HG02840 (cell line): Measurements from ENCODE around the gene HDAC8.
"Not testable (repeated sequence)": the region's sequence is repeated elsewhere in the genome, so short reads cannot be mapped to it uniquely, and the experiment has no call there.

Experiments used
- ATAC-seq: cut with Tn5 transposase; IDR thresholded peaks from one replicate; pipeline ENCODE4 v1.9.1; 2021; ENCODE audit warnings: mild to moderate bottlenecking, moderate library complexity, moderate number of reproducible peaks; ENCODE audit not compliant: unreplicated experiment, low FRiP score

HDAC8 gene

DNA sequence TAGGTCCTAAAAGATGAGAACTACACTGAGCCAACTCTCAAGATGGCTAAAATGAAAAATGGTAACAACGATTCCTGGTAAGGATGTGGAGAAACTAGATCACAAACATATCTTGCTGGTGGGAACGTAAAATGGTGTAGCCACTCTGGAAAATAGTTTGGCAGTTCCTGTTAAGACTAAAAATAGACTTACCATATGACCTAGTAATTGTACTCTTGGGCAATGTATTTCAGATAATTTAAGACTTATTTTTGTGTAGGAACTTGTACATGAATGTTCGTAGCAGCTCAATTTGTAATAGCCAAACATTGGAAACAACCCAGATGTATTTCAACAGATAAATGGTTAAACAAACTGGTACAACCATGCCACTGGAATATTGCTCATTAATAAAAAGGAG lies 106.2 kb downstream of the HDAC8 start:
- no peak for ATAC-seq

DNA sequence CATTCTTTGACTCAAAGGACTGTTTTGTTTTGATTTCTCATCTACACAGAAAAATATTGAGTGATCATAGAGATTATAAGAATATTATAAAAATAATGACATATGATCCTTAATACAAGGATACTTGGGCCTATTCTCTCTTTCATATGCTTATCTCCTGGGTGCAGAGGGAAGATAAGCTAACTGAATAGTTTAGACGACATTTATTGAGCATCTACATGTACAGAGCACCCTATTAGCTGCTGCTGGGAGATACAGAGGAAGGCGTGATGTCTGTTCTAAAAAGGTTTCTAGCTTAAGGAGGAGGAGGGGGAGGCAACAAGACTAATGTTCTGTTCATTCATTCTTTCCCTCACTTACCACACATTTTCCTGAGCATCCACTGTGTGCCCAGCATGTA lies 106.8 kb downstream of the HDAC8 start:
- no peak for ATAC-seq

DNA sequence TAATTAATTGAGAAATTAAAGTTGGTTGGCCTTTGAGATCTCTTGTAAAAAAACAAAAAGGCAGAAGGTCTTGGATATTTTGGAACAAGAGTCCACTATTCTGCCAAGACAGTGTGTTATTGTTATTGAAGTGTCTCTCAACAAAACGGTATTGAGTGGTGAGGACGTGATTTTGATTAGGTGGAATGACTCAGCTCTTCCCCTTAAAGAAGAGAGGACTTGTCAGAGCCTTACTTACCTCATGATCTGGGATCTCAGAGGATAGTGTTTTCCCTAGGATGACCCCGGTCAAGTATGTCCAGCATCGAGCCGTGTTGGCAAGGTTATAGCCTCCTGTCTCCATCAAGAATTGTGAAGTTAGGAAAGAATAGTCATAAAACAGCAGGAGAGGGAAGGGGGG lies 110.9 kb downstream of the HDAC8 start:
- no peak for ATAC-seq

DNA sequence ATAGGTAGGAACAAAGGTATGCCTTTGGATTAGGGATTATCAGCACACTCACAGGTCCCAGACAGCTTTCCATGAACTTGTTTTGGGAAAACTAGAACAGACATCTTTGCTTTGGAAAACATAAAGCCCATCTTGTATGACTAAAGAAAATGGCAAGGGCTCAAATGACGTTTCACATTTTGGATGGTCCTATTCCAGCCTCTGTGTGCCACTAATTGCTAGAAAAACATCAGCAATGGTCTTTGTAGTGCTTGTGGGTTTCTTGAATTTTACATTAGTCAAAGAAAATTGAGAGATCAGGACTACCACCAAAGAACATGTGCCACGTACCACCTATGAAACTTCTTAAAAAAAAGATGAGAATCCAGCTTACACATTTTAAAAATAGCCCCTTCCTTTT lies 111.4 kb downstream of the HDAC8 start:
- ATAC-seq, result no peak

DNA sequence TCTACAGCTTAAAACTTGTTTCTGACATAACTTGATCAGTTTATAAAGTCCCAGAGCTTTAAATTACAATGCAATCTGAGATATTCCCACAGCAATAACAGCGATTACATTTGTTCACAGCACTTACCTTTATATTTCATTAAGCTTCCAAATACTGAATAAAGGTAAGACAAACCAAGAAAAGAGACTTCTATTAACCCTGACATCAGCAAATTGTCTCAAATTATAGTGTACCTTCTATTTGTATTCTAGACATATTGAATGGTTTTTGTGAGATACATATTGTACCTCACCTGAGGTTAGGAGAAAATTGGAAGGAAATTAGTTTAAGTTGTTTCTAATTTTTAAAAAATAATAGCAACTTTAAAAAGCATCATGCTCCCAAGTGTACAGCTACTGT lies 111.9 kb downstream of the HDAC8 start:
- ATAC-seq, result no peak

DNA sequence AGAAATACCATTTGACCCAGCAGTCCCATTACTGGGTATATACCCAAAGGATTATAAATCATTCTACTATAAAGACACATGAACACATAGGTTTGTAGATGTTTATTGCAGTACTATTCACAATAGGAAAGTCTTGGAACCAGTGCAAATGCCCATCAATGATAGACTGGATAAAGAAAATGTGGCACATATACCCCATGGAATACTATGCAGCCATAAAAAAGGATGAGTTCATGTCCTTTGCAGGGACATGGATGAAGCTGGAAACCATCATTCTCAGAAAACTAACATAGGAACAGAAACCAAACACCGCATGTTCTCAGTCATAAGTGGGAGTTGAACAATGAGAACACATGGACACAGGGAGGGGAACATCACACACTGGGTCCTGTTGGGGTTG lies 123.6 kb downstream of the HDAC8 start:
- ATAC-seq, result not testable (repeated sequence)

DNA sequence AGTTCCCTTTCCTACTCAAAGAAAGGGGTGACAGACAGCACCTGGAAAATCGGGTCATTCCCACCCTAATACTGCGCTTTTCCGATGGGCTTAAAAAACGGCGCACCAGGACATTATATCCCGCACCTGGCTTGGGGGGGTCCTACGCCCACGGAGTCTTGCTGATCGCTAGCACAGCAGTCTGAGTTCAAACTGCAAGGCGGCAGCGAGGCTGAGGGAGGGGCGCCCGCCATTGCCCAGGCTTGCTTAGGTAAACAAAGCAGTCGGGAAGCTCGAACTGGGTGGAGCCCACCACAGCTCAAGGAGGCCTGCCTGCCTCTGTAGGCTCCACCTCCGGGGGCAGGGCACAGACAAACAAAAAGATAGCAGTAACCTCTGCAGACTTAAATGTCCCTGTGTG lies 131.9 kb downstream of the HDAC8 start:
- ATAC-seq, result not testable (repeated sequence)

DNA sequence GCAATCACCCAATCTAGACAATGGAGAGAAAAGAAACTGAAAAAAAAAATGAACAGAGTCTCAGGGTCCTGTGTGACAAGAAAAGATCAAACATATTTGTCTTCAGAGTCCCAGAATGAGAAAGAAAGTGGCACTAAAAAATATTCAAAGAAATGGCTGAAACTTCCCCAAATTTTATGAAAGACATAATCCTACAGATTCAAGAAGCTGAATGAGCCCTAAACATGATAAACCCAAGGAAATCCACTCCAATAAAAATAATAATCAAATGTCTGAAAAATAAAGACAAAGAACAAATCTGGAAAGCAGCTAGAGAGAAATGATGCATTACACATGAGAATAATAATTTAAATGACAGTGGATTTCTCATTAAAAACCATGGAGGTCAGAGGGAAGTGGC lies 136.6 kb downstream of the HDAC8 start:
- ATAC-seq, result no peak

DNA sequence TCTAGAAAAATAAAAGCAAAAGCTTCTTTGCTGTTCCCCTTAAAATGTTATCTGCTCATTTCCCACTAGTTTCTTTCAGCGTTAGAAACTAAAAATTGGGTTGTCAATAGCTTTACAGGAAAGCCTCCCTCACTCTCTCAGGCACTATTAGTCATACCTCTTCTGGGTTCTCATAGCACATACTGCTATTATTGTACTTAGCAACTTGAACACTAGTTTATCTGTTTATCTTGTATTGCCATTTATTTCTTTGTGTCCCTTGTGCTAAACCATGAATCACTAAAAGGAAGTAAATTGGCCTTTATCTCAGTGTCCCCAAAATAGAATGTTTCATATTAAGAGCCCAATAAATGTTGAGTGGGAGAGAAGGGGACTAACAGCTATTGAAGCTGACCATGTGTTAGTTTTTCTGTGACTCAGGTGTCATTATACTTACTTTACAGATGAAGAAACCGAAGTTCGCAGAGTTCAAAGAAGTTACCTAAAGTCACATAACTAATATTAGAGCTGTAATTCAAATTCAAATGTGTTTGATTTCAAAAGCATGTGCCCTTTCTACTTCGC lies 142.2 kb downstream of the HDAC8 start:
- no peak for ATAC-seq

DNA sequence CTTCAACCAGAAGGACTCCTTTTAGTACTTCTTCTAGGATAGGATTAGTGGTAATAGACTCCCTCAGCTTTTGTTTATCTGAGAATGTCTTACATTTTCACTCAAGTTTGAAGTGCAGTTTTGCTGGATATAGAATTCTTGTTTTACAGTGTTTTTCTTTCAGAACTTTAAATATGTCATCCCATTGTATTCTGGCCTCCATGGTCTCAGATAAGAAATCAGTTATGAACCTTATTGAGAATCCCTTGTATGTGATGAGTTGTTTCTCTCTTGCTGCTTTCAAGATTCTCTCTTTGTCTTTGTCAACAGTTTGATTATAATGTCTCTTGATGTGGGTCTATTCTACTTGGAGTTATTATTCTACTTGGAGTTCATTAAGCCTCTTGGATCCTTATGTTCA lies 150.8 kb downstream of the HDAC8 start:
- no peak for ATAC-seq

DNA sequence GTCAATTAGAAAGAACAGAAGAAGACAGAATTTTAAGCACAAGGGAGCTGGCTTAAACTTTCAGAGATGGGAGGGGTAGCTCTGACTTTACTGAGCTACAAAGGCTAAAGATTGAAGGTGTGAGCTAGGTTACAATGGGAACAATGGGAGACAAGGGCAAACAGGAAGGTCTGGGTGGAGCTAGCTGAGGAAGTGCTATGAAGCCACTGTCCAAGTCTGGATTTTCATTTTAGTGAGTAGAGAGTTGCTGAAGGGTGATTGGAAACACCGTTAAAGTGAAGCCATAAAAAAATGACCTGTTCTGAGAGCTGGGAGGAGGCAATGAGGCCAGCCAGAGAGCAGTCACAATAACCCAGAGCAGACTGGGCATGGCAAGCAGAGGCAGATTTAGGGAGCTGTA lies 162.7 kb downstream of the HDAC8 start:
- no peak for ATAC-seq

DNA sequence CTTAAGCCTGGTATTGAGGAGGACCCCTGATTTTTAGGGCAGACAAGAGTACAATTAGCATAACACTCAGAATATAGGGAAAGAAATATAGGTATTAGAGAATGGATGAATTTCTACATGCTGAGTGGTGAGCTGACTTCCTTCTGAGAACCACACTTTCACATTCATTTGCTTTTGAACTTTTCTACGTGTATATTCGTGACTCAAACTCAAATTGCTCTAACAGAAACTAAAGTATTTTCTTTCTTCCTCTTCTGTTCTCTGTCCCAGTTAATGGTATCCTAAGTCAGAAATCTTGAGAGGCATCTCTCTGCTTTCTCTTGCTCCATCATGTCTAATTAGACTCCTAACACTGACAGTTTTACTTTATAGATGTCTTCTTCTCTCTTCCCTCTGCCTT lies 163.8 kb downstream of the HDAC8 start:
- no peak for ATAC-seq

DNA sequence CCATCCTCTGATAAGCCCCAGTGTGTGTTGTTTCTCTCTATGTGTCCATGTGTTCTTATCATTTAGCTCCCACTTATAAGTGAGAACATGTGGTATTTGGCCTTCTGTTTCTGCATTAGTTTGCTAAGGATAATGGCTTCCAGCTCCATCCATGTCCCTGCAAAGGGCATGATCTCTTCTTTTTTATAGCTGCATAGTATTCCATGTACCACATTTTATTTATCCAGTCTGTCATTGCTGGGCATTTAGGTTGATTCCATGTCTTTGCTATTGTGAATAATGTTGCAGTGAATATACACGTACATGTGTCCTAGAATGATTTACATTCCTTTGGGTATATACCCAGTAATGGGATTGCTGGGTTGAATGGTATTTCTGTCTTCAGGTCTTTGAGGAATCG lies 167.5 kb downstream of the HDAC8 start:
- not testable (repeated sequence) for ATAC-seq

DNA sequence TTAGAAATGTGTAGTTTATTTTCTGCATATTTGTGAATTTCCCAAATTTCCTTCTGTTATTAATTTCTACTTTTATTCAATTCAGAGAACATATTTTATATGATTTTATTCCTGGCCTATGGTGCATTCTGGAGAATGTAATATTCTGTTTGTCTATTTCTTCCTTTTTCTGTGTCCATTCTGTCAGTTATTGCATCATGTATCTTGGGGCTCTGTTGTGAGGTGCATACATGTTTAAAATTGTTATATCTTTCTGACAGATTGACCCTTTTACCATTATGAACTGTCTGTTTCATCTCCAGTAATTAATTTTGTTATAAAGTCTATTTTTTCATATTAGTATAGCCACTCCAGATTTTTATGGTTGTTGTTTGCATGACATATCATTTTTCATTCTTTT lies 170.0 kb downstream of the HDAC8 start:
- no peak for ATAC-seq

DNA sequence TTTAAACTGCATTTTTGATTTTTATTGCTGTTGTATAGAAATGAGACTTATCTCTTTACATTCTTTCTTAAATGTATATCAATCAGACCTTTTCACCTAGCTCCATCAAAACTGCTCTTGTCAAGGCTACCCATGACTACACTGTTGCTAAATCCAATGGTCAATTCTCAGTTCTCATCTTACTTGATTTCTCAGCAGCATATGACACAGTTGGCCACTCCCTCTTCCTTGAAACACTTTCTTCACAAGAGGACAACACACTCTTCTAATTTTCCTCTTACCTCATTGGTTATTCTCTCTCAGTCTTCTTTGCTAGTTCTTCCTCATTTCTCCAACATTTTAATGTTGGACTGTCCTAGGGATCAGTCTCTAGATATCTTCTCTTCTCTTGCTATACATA lies 172.8 kb downstream of the HDAC8 start:
- ATAC-seq, result no peak

DNA sequence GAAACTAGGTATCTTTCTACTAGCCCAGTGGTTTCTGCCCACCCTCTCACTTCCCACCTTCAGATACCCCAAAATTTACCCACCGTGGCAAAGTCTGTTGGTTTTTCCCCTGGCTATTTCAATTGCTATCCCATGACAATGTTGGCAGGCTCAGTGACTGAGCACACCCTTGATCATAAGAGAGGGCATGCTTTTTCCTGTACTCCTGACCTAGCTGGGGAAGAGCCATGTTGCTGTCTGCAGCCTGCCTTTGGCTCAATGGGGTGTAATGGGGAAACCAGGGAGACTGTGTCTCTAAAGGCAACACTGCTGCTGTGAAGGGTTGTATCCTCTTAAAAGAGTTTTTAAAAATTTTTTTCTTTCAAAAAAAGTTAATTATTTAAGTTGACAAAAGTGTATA lies 176.5 kb downstream of the HDAC8 start:
- ATAC-seq, result no peak

DNA sequence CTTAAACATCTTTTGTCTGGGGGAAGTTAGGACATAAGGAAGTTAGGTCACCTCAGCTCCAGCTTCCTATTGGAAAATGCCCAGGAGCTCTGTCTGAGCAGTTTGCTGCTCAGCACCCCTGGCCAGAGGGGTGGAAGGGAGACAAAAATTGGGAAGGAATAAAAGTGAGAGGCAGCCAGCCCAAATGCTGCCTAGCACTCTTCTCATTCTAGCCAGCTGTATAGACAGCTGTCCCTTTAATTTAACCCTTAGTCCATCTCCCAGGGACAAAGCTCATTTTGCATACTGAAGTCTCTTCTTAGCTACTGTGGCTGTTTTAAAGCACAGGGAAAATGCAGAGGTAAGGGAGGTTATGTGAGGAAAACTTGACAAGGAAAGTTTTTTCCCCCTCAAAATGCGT lies 177.4 kb downstream of the HDAC8 start:
- ATAC-seq, result no peak

DNA sequence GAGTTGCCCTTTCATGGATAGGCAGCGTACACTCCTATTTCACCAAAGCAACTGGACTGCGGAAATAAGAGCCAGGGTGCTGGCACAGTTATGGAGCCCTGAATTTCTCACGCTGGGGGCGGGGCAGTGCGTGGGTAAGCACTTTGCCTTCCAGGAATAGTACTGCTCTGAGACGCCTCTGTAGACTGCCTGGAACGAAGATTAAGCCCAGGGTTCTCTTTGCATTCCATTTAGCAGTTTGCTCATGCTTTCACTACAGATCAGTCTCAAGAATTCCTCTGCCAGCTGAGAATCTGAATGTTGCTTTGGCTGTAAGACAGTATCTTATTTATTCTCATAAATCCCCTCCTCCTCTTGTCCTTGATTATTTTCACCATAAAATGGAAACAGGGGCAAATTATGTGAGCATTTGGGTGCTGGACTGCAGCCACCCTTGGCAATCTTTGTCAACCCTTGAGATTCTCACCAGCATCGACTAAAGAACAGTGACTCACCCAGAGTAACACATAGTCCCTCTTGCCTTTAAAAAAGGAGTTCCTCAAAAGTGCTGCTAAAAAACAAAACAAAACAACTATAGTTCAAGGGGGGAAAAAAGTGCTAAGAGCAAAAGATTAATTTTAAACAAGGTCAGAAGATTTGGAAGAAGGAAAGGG lies 178.0 kb downstream of the HDAC8 start:
- no peak for ATAC-seq

DNA sequence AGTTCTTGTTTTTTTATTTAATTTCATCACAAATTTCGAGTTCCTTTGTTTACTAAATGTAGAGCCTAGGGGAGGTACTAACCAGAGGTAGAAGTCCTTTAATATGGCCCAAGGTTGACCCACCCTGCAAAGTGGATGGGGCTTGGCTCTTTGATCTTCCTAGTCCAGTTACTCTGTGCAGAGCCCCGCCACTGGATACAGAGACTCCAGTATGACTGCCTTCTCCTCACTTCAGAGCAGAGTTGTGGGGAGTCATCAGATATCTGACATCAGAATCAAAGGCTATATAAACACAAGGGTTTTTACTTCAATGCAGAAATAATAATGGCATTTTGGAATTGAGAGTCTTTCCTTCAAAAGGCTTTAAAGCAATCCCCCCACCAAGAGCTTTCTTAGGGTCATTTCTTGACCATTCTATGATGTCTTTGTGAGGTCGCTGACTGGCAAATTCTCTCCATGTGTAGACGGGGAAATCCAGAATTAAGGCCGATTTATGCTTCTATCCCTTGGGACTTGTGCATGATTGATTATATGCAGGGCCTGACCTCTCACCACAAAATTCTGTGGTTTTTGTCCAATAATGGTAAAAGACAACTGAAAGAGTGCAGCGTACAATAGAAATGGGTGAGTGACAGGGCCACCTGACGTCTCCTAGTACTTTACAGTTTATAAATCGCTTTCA lies 178.7 kb downstream of the HDAC8 start:
- ATAC-seq, result no peak

DNA sequence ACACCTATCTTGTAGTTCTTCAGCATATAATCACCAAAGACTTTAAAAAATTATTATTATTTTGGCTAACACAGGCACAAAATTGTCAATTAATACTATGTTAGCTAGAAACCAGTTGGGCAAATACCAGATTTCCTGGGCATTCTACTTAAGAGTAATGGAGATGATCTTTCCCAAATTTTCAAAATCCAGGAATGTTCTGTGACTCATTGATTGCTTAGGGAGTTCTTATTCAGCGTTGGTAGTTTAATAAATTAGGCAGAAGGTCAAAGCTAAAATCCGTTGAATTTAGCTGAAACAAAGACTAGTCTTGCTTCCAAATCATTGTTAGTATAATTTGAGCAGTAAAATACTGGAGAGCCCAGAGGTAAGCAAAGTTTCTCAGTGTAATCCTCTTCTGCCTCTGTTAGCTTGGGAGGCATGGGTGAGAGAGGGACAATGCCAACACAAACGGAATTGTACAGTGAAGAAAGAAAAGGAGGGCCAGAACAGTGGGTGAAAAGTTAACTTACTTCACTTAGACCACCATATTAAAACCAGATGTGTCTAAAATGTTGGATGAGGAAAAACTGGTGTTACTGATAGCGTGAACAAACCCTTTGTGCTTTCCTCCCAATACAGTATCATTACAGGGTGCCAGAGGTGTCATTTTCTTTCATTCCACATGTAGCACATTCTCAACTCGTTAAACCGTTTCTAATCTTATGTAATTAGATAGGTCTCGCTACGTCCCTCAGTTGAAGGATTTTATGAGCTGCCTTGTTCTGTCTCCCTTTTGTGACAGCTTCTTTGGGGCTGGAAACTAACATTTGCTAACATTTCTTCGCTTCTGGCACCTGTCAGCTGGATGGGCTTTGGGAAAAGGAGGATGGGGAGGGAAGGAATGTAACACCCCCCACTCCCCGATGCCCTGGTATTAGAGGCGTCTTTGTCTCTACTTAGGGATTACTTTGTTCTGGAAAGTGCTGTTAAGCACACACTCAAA lies 179.5 kb downstream of the HDAC8 start:
- ATAC-seq, result no peak

DNA sequence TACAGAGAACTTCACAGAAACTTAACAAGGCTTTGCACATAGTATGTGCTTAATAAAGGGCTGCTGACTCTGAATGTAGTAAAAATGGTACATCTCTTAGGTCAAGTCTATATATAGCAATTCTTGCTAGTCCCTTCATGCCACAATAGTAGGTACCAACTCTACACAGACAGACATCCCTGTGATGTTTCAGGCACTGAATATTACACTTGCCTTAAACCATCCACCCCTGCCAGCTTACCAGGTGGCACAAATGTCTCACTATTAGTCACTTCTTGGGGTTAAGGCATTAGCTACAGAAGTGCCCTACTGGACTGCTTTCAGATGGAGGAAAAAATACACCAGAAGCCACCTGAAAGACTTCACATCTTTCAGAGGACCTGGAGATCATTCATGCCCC lies 180.6 kb downstream of the HDAC8 start:
- no peak for ATAC-seq
